HG03159 (cell line): ENCODE data around the gene NDUFA8.
A peak's percentile ranks its signal among the peaks of the same experiment; 100 is the strongest.

Experiments used
- ATAC-seq: cut with Tn5 transposase; IDR thresholded peaks from one replicate; pipeline ENCODE4 v1.9.1; 2021; ENCODE audit warnings: mild to moderate bottlenecking, moderate library complexity; ENCODE audit not compliant: unreplicated experiment

NDUFA8 gene

DNA sequence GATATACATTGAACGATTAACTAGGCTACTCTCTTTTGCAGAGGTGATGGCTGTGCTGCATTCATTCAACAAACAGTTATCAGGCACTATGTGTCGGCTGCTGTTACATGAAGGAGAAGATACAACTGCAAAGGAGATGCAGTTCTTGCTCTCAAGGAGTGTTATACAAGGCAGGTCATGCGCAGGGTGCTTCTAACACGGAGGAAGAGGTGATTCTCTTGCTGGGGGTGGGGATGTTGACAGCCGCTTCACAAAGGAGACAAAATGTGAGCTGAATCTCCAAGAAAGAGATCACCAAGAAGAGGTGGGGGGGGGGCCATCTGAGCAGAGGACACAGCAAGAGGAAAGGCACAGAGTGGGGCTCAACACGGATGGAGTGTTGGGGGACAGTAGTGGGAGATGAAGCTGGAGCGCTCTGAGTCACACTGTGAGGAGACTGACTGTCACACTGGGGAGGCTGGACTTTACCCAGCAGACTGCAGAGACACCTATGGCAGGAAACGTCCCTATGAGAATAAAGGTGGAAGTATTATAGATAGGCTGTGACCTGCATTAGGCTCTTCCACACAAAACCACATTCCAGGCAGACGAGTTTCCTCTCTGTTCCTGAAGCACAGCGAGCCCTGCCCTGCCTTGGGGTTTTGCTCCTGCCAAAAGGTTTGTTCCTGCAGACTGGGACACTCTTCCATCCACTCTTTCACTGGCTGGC is 20.9 kb downstream of the NDUFA8 start:
- no peak for ATAC-seq

GRCh38 chr9:122135529-122135859 is 24.1 kb downstream of the NDUFA8 start:
- no peak for ATAC-seq

DNA sequence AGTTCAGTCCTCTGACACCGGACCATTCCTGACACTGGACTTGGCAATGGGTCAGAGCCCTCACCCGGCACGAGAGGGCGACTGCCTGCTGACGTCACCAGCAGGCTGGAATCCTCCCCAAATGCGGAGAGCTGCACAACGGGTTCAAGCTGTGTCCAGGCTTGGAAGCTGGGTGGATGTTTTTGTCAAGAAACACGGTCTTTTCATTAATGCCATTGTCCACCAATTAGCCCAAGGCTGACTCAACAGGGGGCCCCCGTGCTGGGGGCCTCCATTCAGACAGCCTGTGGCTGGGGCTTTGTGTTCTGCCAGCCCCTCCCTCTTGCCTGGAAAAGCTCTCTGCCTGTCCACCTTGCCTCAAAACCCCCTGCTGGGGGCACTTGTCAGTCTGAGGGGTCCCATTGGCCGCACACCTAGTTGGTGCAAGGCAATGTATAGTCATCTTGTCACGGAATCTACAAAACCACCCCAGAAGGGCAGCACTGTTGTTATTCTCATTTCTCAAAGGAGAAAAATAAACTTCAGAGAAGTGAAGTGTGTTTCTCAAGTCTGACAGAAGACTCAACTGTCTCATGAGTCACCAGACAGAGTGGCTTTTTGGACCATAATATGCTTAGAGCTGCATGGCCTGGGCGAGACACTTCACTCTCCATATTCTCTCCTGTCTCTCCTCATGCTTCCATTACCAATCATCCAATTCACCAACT is 24.6 kb downstream of the NDUFA8 start:
- ATAC-seq: no peak

GRCh38 chr9:122133984-122134535 is 25.5 kb downstream of the NDUFA8 start:
- ATAC-seq: no peak

- ATAC-seq: no peak
These were observed 26.2 kb downstream of the NDUFA8 start for GRCh38 chr9:122133263-122133983.

DNA sequence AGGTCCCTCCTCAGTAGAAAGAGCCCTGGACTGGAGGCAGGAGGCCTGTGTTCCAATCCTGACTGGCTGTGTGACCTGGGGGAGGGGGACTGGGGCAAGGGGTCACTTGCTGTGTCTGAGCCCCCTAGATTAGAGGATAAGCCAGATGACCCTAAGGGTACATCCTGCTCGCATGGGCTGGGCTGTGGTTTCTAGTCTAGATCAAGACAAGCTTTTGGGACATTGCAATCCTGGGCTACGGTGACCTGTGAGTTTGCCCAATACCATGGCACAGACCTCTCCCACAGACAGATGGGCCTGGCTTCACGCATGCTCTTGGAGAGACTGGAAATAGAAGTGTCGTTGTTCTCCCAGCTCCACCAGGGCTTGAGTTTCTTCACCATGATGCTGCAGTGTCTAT is 27.0 kb downstream of the NDUFA8 start:
- no peak for ATAC-seq

GRCh38 chr9:122131401-122132001 is 28.1 kb downstream of the NDUFA8 start:
- no peak for ATAC-seq

DNA sequence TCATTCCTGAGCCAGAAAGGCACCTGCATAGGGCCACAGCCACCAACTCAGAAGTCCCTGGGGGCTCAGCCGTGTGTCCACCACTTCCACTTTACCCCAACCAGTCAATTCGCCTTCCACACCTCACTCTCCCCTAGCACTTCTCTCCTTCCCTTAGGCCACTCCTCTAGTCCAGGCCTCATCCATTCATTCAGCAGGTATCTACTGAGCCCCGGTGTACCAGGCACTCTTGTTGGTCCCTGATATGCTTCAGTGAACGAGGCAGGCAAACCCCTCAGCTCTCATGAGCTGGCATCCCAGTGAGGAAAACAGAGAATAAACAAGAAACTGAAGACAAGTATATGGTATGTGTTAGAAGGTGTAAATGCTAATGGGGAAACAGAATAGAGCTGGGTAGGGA is 28.7 kb downstream of the NDUFA8 start:
- no peak for ATAC-seq

DNA sequence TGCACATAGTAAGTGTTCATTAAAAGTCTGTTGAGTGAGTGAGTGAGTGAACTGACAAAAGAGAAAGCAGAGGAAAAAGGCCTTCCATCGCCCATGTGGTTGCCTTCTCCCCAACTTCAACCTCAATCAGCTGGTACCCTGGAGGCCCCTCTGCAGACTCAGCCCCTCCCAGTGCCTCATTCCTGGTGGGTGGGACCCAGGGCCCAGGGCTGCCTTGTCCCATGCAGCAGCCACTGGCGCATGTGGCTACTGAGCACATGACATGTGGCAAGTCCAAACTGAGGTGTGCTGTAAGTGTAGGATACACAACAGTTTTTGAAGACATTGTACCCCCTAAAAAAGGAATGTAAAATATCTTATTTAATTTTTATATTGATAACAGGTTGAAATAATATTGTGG is 29.6 kb downstream of the NDUFA8 start:
- no peak for ATAC-seq

GRCh38 chr9:122128969-122129343 is 30.6 kb downstream of the NDUFA8 start:
- no peak for ATAC-seq

DNA sequence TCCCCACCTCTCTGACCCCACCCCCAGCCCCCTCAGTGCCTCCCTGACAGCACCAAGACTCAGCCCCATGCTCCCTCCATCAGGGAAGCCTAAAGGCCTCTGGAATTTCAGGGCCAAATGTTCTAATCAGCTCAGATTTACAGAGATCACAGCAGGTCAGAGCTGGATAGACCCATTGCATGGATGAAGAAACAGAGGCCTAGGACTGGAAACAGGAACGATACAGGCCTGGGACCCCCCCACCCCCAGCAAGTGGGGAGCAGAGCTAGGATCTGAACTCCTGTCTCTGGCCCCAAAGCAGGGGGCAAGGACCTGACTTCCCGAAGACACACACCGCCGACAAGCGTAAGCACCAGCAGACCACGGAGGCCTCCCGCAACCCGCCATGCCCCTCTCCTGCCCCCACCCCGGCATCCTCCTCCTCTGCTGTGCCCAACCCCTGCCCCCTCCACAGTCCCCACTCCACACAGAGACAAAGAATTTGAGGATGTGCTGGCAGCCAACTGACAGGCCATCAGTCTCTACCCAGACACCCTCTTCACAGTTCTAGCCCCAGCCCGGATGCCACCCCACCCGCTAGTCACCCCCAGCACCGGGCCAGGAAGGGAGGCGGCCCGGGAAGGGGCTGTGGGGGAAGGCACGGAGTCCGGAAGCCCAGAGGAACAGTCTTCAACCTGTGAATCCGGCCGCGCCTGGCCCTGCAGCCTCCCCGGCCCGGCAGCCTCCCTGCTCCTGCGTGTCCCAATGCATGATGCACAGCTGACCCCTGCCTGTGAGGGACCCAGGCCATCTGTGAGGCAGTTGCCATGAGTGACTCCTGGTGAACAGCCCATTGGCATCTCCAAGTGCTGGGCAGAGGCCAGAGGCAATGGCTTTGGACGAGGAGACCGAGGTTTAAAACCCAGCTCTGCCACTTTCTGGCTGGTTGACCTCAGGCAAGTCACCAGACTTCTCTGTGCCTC is 31.3 kb downstream of the NDUFA8 start:
- ATAC-seq: no peak

DNA sequence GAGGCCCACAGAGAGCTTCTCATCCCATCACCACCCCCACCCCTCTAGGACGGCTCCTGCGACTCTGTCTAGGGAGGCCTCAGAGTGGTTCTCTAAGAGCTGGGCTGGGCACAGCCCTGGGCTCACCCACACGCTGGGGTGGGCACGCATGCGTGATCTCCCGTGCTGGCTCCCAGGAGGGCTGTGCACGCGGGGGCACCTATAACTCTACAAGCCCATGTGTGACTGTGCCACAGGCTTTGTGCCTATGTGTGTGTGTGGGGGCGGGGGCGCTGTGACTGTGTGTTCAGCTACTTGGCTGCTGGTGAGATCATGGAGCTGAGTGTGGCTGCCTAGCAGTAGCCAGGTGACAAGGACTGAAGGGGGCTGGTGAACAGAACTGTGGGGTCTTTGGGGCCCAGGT is 32.2 kb downstream of the NDUFA8 start:
- no peak for ATAC-seq

DNA sequence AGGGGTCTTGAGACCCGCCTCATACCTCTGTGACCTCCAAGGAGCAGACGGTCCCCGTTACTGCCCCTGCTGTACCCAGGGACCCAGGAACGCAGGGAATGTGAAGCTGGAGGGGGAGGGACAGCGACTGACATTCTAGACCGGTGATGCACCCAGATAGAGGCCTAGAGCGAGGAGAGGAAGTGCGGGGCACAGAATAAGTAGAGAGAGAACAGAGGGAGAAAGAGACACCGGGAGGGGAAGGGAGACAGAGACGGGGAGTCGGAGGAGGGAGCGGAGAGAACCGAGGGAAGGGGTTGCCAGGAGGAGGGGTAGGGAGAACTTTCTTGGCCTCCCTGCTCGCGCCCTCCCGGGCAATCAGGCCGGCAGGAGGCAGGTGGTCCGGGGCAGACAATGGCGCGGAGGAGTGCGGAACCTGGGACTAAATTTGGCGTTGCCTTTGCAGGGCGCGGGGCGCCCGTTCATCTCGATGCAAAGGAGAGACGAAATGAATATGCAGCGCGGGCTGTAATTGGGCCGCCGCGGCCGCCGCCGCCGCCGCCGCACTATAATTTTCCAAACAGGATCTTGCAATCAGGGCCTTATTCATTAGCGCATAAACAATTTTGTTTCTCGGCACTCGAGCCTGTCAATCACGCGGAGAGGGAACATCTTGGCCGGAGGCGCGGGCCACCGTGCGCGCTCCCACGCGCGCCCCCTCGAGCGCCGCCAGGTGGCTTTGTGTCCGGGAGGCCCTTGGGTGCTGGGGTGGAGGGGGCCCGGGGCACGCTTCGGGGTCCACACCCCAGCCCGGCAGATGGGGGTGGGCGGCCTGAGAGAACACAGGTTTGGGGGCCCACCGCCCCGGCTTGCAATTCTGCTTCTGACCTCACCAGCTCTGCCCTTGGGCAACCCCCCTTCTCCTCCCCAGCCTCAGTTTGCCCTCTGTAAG is 33.0 kb downstream of the NDUFA8 start:
- ATAC-seq: no peak

GRCh38 chr9:122125509-122126330 is 33.9 kb downstream of the NDUFA8 start:
- no peak for ATAC-seq

- ATAC-seq: peak; percentile 74
These were observed 34.4 kb downstream of the NDUFA8 start for GRCh38 chr9:122125158-122125508.

- no peak for ATAC-seq
These were observed 35.1 kb downstream of the NDUFA8 start for GRCh38 chr9:122124528-122124927.

GRCh38 chr9:122124048-122124447 is 35.5 kb downstream of the NDUFA8 start:
- no peak for ATAC-seq

DNA sequence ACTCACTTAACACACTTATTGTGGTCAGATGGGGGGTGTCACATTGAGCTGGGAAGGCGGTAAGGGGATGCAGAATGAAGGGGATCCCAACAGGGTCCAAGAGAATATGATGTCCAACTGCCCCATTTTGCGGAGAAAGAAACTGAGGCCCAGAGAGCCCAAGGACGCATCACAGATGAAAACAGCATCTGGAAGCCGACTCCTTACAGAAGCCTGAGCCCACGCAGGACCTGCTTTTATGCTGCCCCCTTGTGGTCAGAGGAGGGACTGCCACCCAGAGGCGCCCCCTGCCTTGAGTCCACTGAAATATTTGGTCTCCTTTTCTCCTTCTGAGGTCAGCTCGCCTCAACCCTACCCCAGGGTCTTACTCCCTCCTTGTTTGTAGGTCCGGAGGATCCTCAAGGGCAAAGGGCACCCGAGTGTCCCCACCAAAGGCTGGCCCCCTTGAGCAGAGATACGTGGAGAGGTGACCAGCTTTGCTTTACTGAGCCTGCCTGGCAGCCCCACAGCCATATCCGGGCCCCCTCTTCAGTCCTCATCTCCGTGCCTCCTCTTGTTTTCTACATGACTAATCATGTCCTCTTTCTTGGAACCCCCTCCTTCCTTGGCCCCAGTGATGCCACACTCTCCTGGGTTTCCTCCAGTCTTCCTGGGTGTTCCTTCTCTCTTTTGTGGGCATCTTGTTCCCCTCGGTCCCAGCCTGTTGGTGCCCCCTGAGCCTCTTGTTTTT is 36.5 kb downstream of the NDUFA8 start:
- ATAC-seq: no peak
